Activated naive CD4-positive, alpha-beta T cell treated with anti-CD3 and anti-CD28 coated beads for 36 hours (primary cell): Measurements from ENCODE around the gene PACSIN3. TPM values are rescaled to one million over a fixed set of nuclear protein-coding genes. Genes with fewer than 3 reads are reported as not detected.
"Not testable (repeated sequence)": the region's sequence is repeated elsewhere in the genome, so short reads cannot be mapped to it uniquely, and the experiment has no call there.

Experiments
- CTCF ChIA-PET: fragments of 350-600 bp; sonication (Branson Sonifier 250); formaldehyde crosslinking; loops from one replicate; lab custom pipeline; 2021; ENCODE audit warnings: antibody characterized with exemption; lab: Charles Lee
- DNase-seq: peaks from one replicate; pipeline ENCODE4 v3.0.0-alpha.2; 2020
- H3K27ac Mint-ChIP-seq: one replicate; pipeline ENCODE4 v1.8.0; 2021; ENCODE audit warnings: mild to moderate bottlenecking, mixed read lengths
- H3K27me3 Mint-ChIP-seq: one replicate; pipeline ENCODE4 v1.8.0; 2021; ENCODE audit warnings: low read depth, mixed read lengths
- H3K36me3 Mint-ChIP-seq: one replicate; pipeline ENCODE4 v1.8.0; 2021; ENCODE audit warnings: low read depth, mixed read lengths
- H3K4me1 Mint-ChIP-seq: one replicate; pipeline ENCODE4 v1.8.0; 2021; ENCODE audit warnings: low read depth, mixed read lengths
- H3K4me3 Mint-ChIP-seq: one replicate; pipeline ENCODE4 v1.8.0; 2021; ENCODE audit warnings: mild to moderate bottlenecking, moderate library complexity, mixed read lengths
- H3K9me3 Mint-ChIP-seq: one replicate; pipeline ENCODE4 v1.8.0; 2021; ENCODE audit warnings: mixed read lengths
- intact Hi-C: fragments of 100-400 bp; cut with micrococcal nuclease; formaldehyde crosslinking; loops from one replicate; pipeline ENCODE4 v1.15.1; 2023
- total RNA-seq, 2 experiments: library from RNA; stranded (reverse); gene quantifications; one replicate each; pipeline ENCODE4 v1.2.3, GENCODE V29; 2021

The PACSIN3 gene
- total RNA-seq, 2 experiments from 2014 or later, result 6.5 to 7.2 TPM

DNA sequence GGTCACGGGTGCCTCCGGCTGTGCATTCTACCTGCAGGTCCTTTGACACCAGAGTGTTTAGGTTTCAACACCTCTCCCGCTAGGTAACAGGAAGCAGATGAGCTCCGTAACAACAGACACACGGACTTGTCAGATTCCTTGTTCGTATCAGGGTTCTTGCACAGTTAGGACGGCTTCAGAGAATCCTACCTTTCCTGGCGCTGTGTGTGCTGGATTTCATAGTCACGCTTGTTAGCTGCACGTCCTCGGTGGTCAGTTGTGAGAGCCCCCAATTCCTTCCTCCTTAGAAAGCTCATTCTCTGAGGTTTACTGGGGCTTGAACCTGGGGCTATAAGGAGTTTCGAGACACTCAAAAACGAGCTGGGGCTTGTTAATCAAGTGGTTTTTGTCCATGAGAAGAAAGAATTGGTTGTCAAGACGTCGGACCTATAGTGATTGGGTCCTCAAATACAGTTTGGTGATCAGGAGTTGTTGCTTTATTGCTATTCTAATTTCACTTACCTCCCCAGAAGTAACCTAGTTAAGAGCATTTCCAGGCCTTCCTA lies 29.2 kb upstream of the PACSIN3 start:
- intact Hi-C loops, result loop anchor here (1.0 to 10.0 kb wide), 7 partner anchors 19 to 1301 kb away; partner anchors contain the start of genes ARHGAP1, NUP160, PEX16 and SLC39A13
- peak; percentile 64 for DNase-seq
- Mint-ChIP-seq H3K9me3 (no peaks in the 10 kb centered on the region), H3K27me3 (no peaks in the 10 kb centered on the region), H3K36me3 (peaks cover 41% of the 10 kb centered on the region), H3K27ac (peak overlapping the region; percentile 97), H3K4me3 (peak overlapping the region; percentile 87), H3K4me1 (peaks cover 40% of the 10 kb centered on the region)
- CTCF ChIA-PET, result interaction anchor here (0.6 to 2.3 kb wide), 6 partner anchors 15 to 197 kb away, joined by 3 to 15 read pairs (median 4); partner anchors contain the start of gene ARFGAP2

GRCh38 chr11:47213950-47214565 lies 27.8 kb upstream of the PACSIN3 start:
- peaks cover 30% of the 10 kb centered on the region for H3K4me1 Mint-ChIP-seq
- peaks cover 32% of the 10 kb centered on the region for H3K36me3 Mint-ChIP-seq
- no peaks in the 10 kb centered on the region for H3K9me3 Mint-ChIP-seq

DNA sequence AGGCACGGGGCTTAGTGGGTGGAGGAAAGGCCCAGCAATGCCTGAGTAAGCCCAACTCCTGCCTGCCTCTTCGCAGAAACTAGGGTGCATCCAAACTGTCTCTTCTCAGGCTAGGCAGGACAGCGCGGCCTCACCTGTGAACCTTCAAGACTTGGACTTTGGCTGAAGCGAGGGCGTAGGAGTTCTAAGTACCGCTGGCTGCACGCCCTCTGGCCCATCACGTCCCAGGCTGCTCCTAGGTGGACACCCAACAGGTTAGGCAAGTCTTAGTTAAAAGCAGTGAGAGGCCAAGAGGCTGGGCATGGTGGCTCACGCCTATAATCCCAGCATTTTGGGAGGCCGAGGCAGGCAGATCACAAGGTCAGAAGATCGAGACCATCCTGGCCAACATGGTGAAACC lies 26.7 kb upstream of the PACSIN3 start:
- no peak for DNase-seq
- Mint-ChIP-seq H3K4me1 (peaks cover 22% of the 10 kb centered on the region), H3K36me3 (peaks cover 25% of the 10 kb centered on the region), H3K27ac (no peak overlapping the region), H3K9me3 (no peaks in the 10 kb centered on the region), H3K4me3 (peak overlapping the region; percentile 12), H3K27me3 (no peaks in the 10 kb centered on the region)
- CTCF ChIA-PET, result interaction anchor here (0.6 kb wide), 1 partner anchor 17 kb away, joined by 7 read pairs; no protein-coding TSS in a partner anchor
- intact Hi-C loops, result loop anchor here (10.0 kb wide), 1 partner anchor 1298 kb away; the partner anchor contains the start of gene PEX16

More at GRCh38 chr11:47213950-47214565, 27.8 kb upstream of the PACSIN3 start:
- peak overlapping the region; percentile 97 for H3K27ac Mint-ChIP-seq
- CTCF ChIA-PET, result interaction anchor here (0.8 to 2.3 kb wide), 5 partner anchors 35 to 198 kb away, joined by 3 to 15 read pairs (median 4); partner anchors contain the start of gene ARFGAP2
- no peaks in the 10 kb centered on the region for H3K27me3 Mint-ChIP-seq
- DNase-seq, result peak; percentile 95
- peak overlapping the region; percentile 87 for H3K4me3 Mint-ChIP-seq
- intact Hi-C loops, result loop anchor here (1.0 to 10.0 kb wide), 10 partner anchors 28 to 1299 kb away; partner anchors contain the start of genes ACP2, FNBP4, MTCH2 and NUP160

DNA sequence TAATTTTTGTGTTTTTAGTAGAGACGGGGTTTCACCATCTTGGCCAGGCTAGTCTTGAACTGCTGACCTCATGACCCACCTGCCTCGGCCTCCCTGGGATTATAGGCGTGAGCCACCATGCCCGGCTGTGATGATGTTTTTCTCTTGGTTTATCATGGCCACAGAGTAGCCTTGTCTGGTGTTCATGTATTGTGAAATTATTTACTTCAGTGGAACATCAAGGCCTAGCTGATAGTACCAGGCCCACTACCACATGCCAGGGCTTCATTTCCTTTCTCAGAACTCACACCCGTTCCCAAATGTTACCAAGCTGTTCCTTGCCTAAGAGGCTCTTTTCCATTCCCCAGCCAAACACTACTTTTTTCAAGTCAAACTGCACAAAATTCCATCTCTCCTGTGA lies 22.4 kb upstream of the PACSIN3 start:
- intact Hi-C loops, result no loop called here
- H3K27ac Mint-ChIP-seq, result no peak overlapping the region
- CTCF ChIA-PET, result no interaction called here
- peaks cover 2% of the 10 kb centered on the region for H3K4me1 Mint-ChIP-seq
- no peaks in the 10 kb centered on the region for H3K36me3 Mint-ChIP-seq
- H3K4me3 Mint-ChIP-seq, result no peak overlapping the region
- no peaks in the 10 kb centered on the region for H3K9me3 Mint-ChIP-seq
- DNase-seq, result no peak
- H3K27me3 Mint-ChIP-seq, result no peaks in the 10 kb centered on the region

- H3K36me3 Mint-ChIP-seq, H3K9me3 Mint-ChIP-seq, H3K27ac Mint-ChIP-seq, H3K4me3 Mint-ChIP-seq, H3K27me3 Mint-ChIP-seq, intact Hi-C loops, H3K4me1 Mint-ChIP-seq, DNase-seq: not testable (repeated sequence)
- CTCF ChIA-PET, result interaction anchor here (0.5 kb wide), 1 partner anchor 54 kb away, joined by 3 read pairs; no protein-coding TSS in a partner anchor
Measured at GRCh38 chr11:47208008-47208552, 21.8 kb upstream of the PACSIN3 start.

DNA sequence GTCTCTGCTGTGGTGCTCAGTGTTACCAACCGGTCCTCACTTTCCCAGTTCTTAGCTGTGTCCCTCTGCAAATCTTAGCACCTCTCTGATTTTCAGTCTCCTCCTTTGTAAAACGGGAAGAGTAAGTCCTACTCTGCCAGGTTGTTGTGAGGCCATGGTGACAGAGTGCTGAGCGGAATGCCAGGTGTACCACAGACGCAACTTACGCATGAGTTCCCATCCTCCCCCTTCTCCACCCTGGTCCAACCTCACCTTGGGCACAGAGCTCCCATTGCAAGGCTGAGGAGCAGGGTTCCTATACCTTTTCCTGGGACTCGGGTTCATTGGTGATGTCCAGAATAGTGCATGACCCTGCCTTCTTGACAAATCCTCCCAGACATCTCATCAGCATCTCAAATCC lies 21.2 kb upstream of the PACSIN3 start:
- DNase-seq, result no peak
- intact Hi-C loops, result no loop called here
- no peak overlapping the region for H3K27ac Mint-ChIP-seq
- no peaks in the 10 kb centered on the region for H3K9me3 Mint-ChIP-seq
- no peak overlapping the region for H3K4me3 Mint-ChIP-seq
- no peaks in the 10 kb centered on the region for H3K36me3 Mint-ChIP-seq
- H3K4me1 Mint-ChIP-seq, result no peaks in the 10 kb centered on the region
- CTCF ChIA-PET, result interaction anchor here (0.5 kb wide), 1 partner anchor 54 kb away, joined by 3 read pairs; no protein-coding TSS in a partner anchor
- H3K27me3 Mint-ChIP-seq, result no peaks in the 10 kb centered on the region

DNA sequence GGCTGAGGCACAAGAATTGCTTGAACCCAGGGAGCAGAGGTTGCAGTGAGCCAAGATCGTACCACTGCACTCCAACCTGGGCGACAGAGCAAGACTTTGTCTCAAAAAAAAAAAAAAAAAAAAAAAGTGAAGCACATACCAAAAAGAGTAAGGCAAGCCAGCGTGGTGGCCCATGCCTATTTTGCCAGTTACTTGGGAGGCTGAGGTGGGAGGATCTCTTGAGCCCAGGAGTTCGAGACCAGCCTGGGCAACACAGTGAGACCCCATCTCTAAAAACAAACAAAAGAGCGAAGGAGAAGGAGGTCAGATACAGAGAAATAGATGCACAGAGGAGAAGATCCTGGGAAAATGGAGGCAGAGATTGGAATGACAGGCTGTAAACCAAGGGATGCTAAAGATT lies 20.3 kb upstream of the PACSIN3 start:
- H3K27ac Mint-ChIP-seq, H3K36me3 Mint-ChIP-seq, intact Hi-C loops, H3K4me1 Mint-ChIP-seq, H3K4me3 Mint-ChIP-seq, CTCF ChIA-PET, H3K9me3 Mint-ChIP-seq, DNase-seq, H3K27me3 Mint-ChIP-seq: not testable (repeated sequence)

GRCh38 chr11:47204637-47204989 lies 18.4 kb upstream of the PACSIN3 start:
- CTCF ChIA-PET, result interaction anchor here (0.6 kb wide), 2 partner anchors 29 to 125 kb away, joined by 3 to 4 read pairs; no protein-coding TSS in a partner anchor
- Mint-ChIP-seq H3K9me3 (no peaks in the 10 kb centered on the region), H3K4me1 (no peaks in the 10 kb centered on the region), H3K4me3 (no peak overlapping the region), H3K36me3 (no peaks in the 10 kb centered on the region), H3K27me3 (no peaks in the 10 kb centered on the region), H3K27ac (no peak overlapping the region)
- intact Hi-C loops, result no loop called here
- DNase-seq, result no peak

- H3K4me3 Mint-ChIP-seq, result no peak overlapping the region
- H3K27me3 Mint-ChIP-seq, result no peaks in the 10 kb centered on the region
- no peaks in the 10 kb centered on the region for H3K36me3 Mint-ChIP-seq
- H3K4me1 Mint-ChIP-seq, result no peaks in the 10 kb centered on the region
- no peaks in the 10 kb centered on the region for H3K9me3 Mint-ChIP-seq
- no peak for DNase-seq
- intact Hi-C loops, result no loop called here
- CTCF ChIA-PET, result interaction anchor here (0.8 kb wide), 1 partner anchor 8 kb away, joined by 3 read pairs; no protein-coding TSS in a partner anchor
- no peak overlapping the region for H3K27ac Mint-ChIP-seq
Measured at GRCh38 chr11:47202576-47202975, 16.3 kb upstream of the PACSIN3 start.

- CTCF ChIA-PET, result interaction anchor here (0.7 kb wide), 1 partner anchor 14 kb away, joined by 3 read pairs; the partner anchor contains the start of gene DDB2
- Mint-ChIP-seq H3K27ac (no peak overlapping the region), H3K36me3 (no peaks in the 10 kb centered on the region), H3K4me3 (no peak overlapping the region), H3K27me3 (no peaks in the 10 kb centered on the region), H3K9me3 (no peaks in the 10 kb centered on the region), H3K4me1 (no peaks in the 10 kb centered on the region)
- no peak for DNase-seq
- intact Hi-C loops, result no loop called here
Measured at GRCh38 chr11:47201015-47201414, 14.8 kb upstream of the PACSIN3 start.

GRCh38 chr11:47198161-47198560 lies 11.9 kb upstream of the PACSIN3 start:
- H3K27ac Mint-ChIP-seq, CTCF ChIA-PET, DNase-seq, intact Hi-C loops, H3K36me3 Mint-ChIP-seq, H3K9me3 Mint-ChIP-seq, H3K27me3 Mint-ChIP-seq, H3K4me3 Mint-ChIP-seq, H3K4me1 Mint-ChIP-seq: not testable (repeated sequence)

DNA sequence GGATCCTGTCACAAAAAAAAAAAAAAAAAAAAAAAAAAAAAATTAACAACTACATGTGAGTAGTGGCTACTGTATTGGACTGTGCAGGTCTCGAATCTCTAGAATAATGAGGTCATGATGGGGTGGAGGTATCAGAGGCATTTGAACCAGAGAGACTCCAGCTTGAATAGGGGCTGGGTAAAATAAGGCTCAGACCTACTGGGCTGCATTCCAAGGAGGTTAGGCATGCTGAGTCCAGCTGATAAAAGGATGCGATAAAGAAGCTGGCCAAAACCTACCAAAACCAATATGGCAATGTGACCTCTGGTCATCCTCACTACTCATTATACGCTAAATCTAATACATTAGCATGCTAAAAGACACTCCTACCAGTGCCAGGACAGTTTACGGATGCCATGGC lies 5.9 kb upstream of the PACSIN3 start:
- Mint-ChIP-seq H3K9me3 (no peaks in the 10 kb centered on the region), H3K4me1 (peaks cover 2% of the 10 kb centered on the region), H3K27ac (no peak overlapping the region), H3K36me3 (no peaks in the 10 kb centered on the region), H3K4me3 (no peak overlapping the region), H3K27me3 (peaks cover 14% of the 10 kb centered on the region)
- no peak for DNase-seq
- intact Hi-C loops, result no loop called here
- CTCF ChIA-PET, result no interaction called here
